GM12878 (cell line): ENCODE data around the gene DOCK1. TPM values are rescaled to one million over a fixed set of nuclear protein-coding genes. Genes with fewer than 3 reads are reported as not detected.

Experiments used
- ATAC-seq: fragments of 200-7000 bp; cut with Tn5 transposase; 3 replicates; pipeline ENCODE4 v1.9.1; 2020; ENCODE audit warnings: mild to moderate bottlenecking, moderate library complexity
- BruUV-seq: library from RNA; stranded (reverse); fragments of 400-500 nt; replicated peaks from 2 replicates; lab custom pipeline; 2021; lab: Mats Ljungman, UMichigan
- CTCF ChIA-PET: fragments of 300-600 bp; sonication (Branson Sonifier 250); formaldehyde crosslinking; extraction: SDS; loops from one replicate; lab custom pipeline; 2021; ENCODE audit warnings: inconsistent platforms; lab: Yijun Ruan, JAX
- POLR2A ChIA-PET: fragments of 350-600 bp; formaldehyde crosslinking; extraction: SDS; loops from one replicate; lab custom pipeline; 2021; ENCODE audit warnings: inconsistent platforms; lab: Charles Lee
- RAD21 ChIA-PET: fragments of 300-600 bp; sonication (Branson Sonifier 250); formaldehyde crosslinking; loops from one replicate; lab custom pipeline; 2023; ENCODE audit warnings: antibody characterized with exemption; ENCODE audit not compliant: unreplicated experiment; lab: Charles Lee
- SMC1A ChIA-PET: fragments of 300-600 bp; sonication (Branson Sonifier 250); formaldehyde crosslinking; loops from one replicate; lab custom pipeline; 2023; ENCODE audit not compliant: unreplicated experiment, uncharacterized antibody; lab: Charles Lee
- DNase-seq: peaks from one replicate; pipeline ENCODE4 v3.0.0-alpha.2; 2011; ENCODE audit warnings: low read depth, low spot score
- FAIRE-seq: peaks from 3 replicates; lab custom pipeline; 2011; peaks lifted over from hg19 to GRCh38; lab: Jason Lieb, UNC
- H2AFZ ChIP-seq: 2 replicates; pipeline ENCODE4 v1.6.0; 2011; ENCODE audit warnings: low read depth, low read length, control low read depth; ENCODE audit not compliant: control insufficient read depth
- H3K27ac ChIP-seq: 2 replicates; pipeline ENCODE4 v1.5.1; 2011; ENCODE audit warnings: control low read depth; ENCODE audit not compliant: control insufficient read depth, insufficient read depth
- H3K27me3 ChIP-seq, 2 experiments: replicated peaks in 1 of 2; 2 replicates each; pipeline versions ENCODE4 v1.6.0 to v1.6.1; 2011; ENCODE audit warnings: low read length in 1 of 2; ENCODE audit not compliant: control insufficient read depth in 2 of 2, insufficient read depth in 2 of 2
- H3K36me3 ChIP-seq, 2 experiments: 2 replicates each; pipeline ENCODE4 v1.5.1; 2011; ENCODE audit warnings: low read length in 1 of 2; ENCODE audit not compliant: control insufficient read depth in 2 of 2, insufficient read depth in 2 of 2
- H3K4me1 ChIP-seq: 2 replicates; pipeline ENCODE4 v1.6.1; 2011; ENCODE audit warnings: mild to moderate bottlenecking, low read length, moderate library complexity, mixed read lengths; ENCODE audit not compliant: control insufficient read depth, insufficient read depth
- H3K4me2 ChIP-seq: 2 replicates; pipeline ENCODE4 v1.6.0; 2011; ENCODE audit warnings: control low read depth; ENCODE audit not compliant: control insufficient read depth, insufficient read depth
- H3K4me3 ChIP-seq: fragments of 200-600 bp; sonication (generic); 2 replicates; pipeline ENCODE4 v1.5.1; 2016
- H3K79me2 ChIP-seq: 2 replicates; pipeline ENCODE4 v1.6.0; 2011; ENCODE audit warnings: low read length; ENCODE audit not compliant: control insufficient read depth, insufficient read depth
- H3K9ac ChIP-seq: 2 replicates; pipeline ENCODE4 v1.8.0; 2011; ENCODE audit warnings: low read length, control low read depth, mixed read lengths; ENCODE audit not compliant: control insufficient read depth, insufficient read depth
- H3K9me3 ChIP-seq: replicated peaks from 3 replicates; pipeline ENCODE4 v1.5.1; 2011; ENCODE audit warnings: mild to moderate bottlenecking, low read length; ENCODE audit not compliant: control insufficient read depth, insufficient read depth
- H4K20me1 ChIP-seq: 2 replicates; pipeline ENCODE4 v1.6.0; 2011; ENCODE audit not compliant: control insufficient read depth, insufficient read depth
- ATF7 ChIP-seq: fragments of 450-650 bp; IDR thresholded peaks from 2 replicates; pipeline ENCODE4 v1.6.1; 2016; ENCODE audit warnings: low read depth, mild to moderate bottlenecking
- CBX3 ChIP-seq: fragments of 200-600 bp; sonication (generic); IDR thresholded peaks from 2 replicates; pipeline ENCODE4 v1.6.1; 2016; ENCODE audit warnings: low read depth, borderline replicate concordance
- CHD2 ChIP-seq: IDR thresholded peaks from 2 replicates; pipeline ENCODE4 v1.6.1; 2011; ENCODE audit warnings: low read depth, low read length, improper control_type of control experiment, borderline replicate concordance
- DPF2 ChIP-seq: fragments of 450-650 bp; IDR thresholded peaks from 2 replicates; pipeline ENCODE4 v1.6.1; 2017; ENCODE audit warnings: mild to moderate bottlenecking
- EP300 ChIP-seq, 2 experiments: fragments of 150-350 bp in 1 of 2; IDR thresholded peaks; 2 replicates each; pipeline ENCODE4 v1.6.1; 2011 to 2012; ENCODE audit warnings: low read depth in 2 of 2, low read length in 2 of 2, borderline replicate concordance in 1 of 2, improper control_type of control experiment in 1 of 2, inconsistent platforms in 1 of 2; ENCODE audit not compliant: control insufficient read depth in 1 of 2
- IKZF1 ChIP-seq: fragments of 450-650 bp; conservative IDR thresholded peaks from 2 replicates; pipeline ENCODE4 v1.6.1; 2017; ENCODE audit warnings: antibody characterized with exemption, mild to moderate bottlenecking
- IRF4 ChIP-seq: IDR thresholded peaks from 2 replicates; pipeline ENCODE4 v1.6.1; 2011; ENCODE audit warnings: low read depth, low read length
- NRF1 ChIP-seq: conservative IDR thresholded peaks from 2 replicates; pipeline ENCODE4 v1.6.1; 2011; ENCODE audit warnings: mild to moderate bottlenecking, low read depth, low read length, improper control_type of control experiment
- REST ChIP-seq: IDR thresholded peaks from 2 replicates; pipeline ENCODE4 v1.6.1; 2012; ENCODE audit warnings: mild to moderate bottlenecking, low read depth, low read length
- SPI1 ChIP-seq: IDR thresholded peaks from 2 replicates; pipeline ENCODE4 v1.6.1; 2011; ENCODE audit warnings: low read depth, mild to moderate bottlenecking, low read length, moderate library complexity, borderline replicate concordance; ENCODE audit not compliant: insufficient read depth
- SRF ChIP-seq, 2 experiments: IDR thresholded peaks; 2 replicates each; pipeline ENCODE4 v1.6.1; 2011; ENCODE audit warnings: low read depth in 2 of 2, low read length in 2 of 2, mild to moderate bottlenecking in 1 of 2, moderate library complexity in 1 of 2
- YY1 ChIP-seq: IDR thresholded peaks from 2 replicates; pipeline ENCODE4 v1.6.1; 2011; ENCODE audit warnings: low read depth, mild to moderate bottlenecking, low read length
- ZNF217 ChIP-seq: fragments of 450-650 bp; IDR thresholded peaks from 2 replicates; pipeline ENCODE4 v1.6.1; 2017; ENCODE audit warnings: antibody characterized with exemption, mild to moderate bottlenecking
- WGBS: methylation state at CpG from one replicate; pipeline ENCODE4 v1.1.6; 2016; ENCODE audit warnings: low lambda C conversion rate; ENCODE audit not compliant: insufficient replicate concordance, insufficient coverage; ENCODE audit errors: missing lambda C conversion rate; 5-methylcytosine and 5-hydroxymethylcytosine counted together
- in situ Hi-C: fragments of 300-500 bp; cut with MboI; formaldehyde crosslinking; loops from 9 replicates; pipeline ENCODE4 v1.14.3; 2018; ENCODE audit warnings: mixed read lengths
- intact Hi-C: fragments of 100-400 bp; cut with micrococcal nuclease; formaldehyde crosslinking; loops from one replicate; pipeline ENCODE4 v1.14.2; 2022; ENCODE audit not compliant: unreplicated experiment
- polyA plus RNA-seq, 11 experiments: library from polyadenylated mRNA; depleted of rRNA in 4 of 11; unstranded in 6 of 11; stranded (reverse) in 5 of 11; fragments of >200 nt; fragmentation: Nextera tagmentation in 4 of 11; fragmentation: Illumina TruSeq in 1 of 11; extraction: Ambion mirVana in 4 of 11; extraction: Trizol in 1 of 11; gene quantifications; 1 replicate in 1 of 11; 2 replicates in 10 of 11; pipeline versions ENCODE4 v1.2.1 to v1.2.3, GENCODE V29; 2011 to 2016; ENCODE audit warnings: inconsistent platforms in 2 of 11, missing spikeins in 2 of 11, low read depth in 1 of 11
- total RNA-seq, 4 experiments: library from RNA; depleted of rRNA in 3 of 4; stranded (reverse); fragments of >200 nt in 3 of 4; fragmentation: Illumina TruSeq in 1 of 4; extraction: Trizol in 1 of 4; gene quantifications; 2 replicates each; pipeline versions ENCODE4 v1.2.1 to v1.2.3, GENCODE V29; 2013 to 2021

Gene DOCK1
- total and polyA plus RNA-seq, 10 of the 15 experiments (the other 5 are each of a cell fraction or from before 2014, with no cell fraction given): 0.05 to 0.18 TPM; not detected in 8

GRCh38 chr10:127210936-127211466 is 305.8 kb downstream of the DOCK1 start:
- Histone ChIP-seq H3K27me3 (no peaks in the 10 kb centered on the region), H3K36me3 (no peaks in the 10 kb centered on the region), H3K79me2 (no peaks in the 10 kb centered on the region), H3K9me3 (no peaks in the 10 kb centered on the region), H3K27ac (no peak overlapping the region), H3K4me3 (no peak overlapping the region), H3K9ac (no peak overlapping the region), H2AFZ (no peak overlapping the region), H4K20me1 (no peaks in the 10 kb centered on the region), H3K4me1 (no peaks in the 10 kb centered on the region), H3K4me2 (no peak overlapping the region)
- ChIA-PET CTCF (no interaction called here), POLR2A (no interaction called here), RAD21 (no interaction called here), SMC1A (interaction anchor here (0.9 kb wide), 1 partner anchor 10 kb away, joined by 3 read pairs; no protein-coding TSS in a partner anchor)
- no peak for DNase-seq
- WGBS: 26% methylated on average over 7 of the region's 7 CpGs
- TF ChIP-seq DPF2 (0 out of 2 replicates have a peak, but pooled peaks have one; percentile 20), SPI1 (peak; percentile 43; the same call in 1 of the 2 replicates), SRF (IDR thresholded peaks at IDR 0.05; ENCODE audit: low read depth in 2 of 2, low read length in 2 of 2) (no peak)
- ATAC-seq: peak; percentile 53
- intact Hi-C loops (no loop called here), in situ Hi-C loops (no loop called here)
- no peak for FAIRE-seq
- no TSS peak for BruUV-seq

- WGBS: 0% methylated on average over 4 of the region's 4 CpGs
- in situ Hi-C loops (no loop called here), intact Hi-C loops (no loop called here)
- BruUV-seq: no TSS peak
- H3K27ac ChIP-seq: no peak overlapping the region
- no peak overlapping the region for H3K4me3 ChIP-seq
- FAIRE-seq (no peak), ATAC-seq (no peak), DNase-seq (no peak)
- CTCF ChIA-PET: no interaction called here
- no peak overlapping the region for H3K4me2 ChIP-seq
- H3K9me3 ChIP-seq: no peaks in the 10 kb centered on the region
- no peaks in the 10 kb centered on the region for H3K36me3 ChIP-seq
- no peak overlapping the region for H2AFZ ChIP-seq
- no peaks in the 10 kb centered on the region for H3K27me3 ChIP-seq
- H4K20me1 ChIP-seq: no peaks in the 10 kb centered on the region
- H3K9ac ChIP-seq: no peak overlapping the region
- no peaks in the 10 kb centered on the region for H3K4me1 ChIP-seq
- POLR2A ChIA-PET: no interaction called here
- H3K79me2 ChIP-seq: no peaks in the 10 kb centered on the region
- RAD21 ChIA-PET: no interaction called here
- SMC1A ChIA-PET: no interaction called here
- no peak for TF ChIP-seq CBX3
- no peak for TF ChIP-seq IKZF1
- no peak for TF ChIP-seq REST
- no peak for TF ChIP-seq IRF4
- no peak for TF ChIP-seq NRF1
- TF ChIP-seq EP300 (IDR thresholded peaks at IDR 0.05; ENCODE audit: borderline replicate concordance in 1 of 2, control insufficient read depth in 1 of 2, low read depth in 2 of 2, low read length in 2 of 2): no peak
- TF ChIP-seq YY1: no peak
- no peak for TF ChIP-seq CHD2
- no peak for TF ChIP-seq ATF7
- TF ChIP-seq ZNF217: no peak
These were observed 310.6 kb downstream of the DOCK1 start for GRCh38 chr10:127215866-127216265.
